ENCODE results near the gene CADPS2.

DNA sequence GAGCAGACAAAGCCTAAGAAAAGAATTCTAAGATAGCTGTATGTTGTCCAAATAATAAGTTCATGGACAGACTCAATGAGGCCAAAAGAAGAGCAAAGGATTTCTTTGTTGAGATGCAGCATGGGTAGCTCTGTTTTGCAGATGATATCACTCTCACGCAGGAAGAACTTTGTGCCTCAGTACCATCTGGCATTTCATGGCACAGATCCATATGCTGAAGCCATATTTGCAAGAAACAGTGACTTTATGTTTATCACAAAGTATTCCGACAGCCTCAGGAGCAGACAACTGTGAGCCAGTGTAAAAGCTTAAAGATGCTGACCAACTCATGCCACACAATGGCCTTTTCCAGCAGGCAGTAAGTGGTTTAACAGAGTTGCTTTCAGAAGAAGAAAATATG is 138.1 kb downstream of the CADPS2 start:
- TF ChIP-seq CTCF (conservative IDR thresholded peaks at IDR 0.05; ENCODE audit: low read length) (no peak), EZH2phosphoT487 (IDR thresholded peaks at IDR 0.05; ENCODE audit: borderline replicate concordance) (no peak)

Data from Loucy (cell line).